Endothelial cell of umbilical vein (primary cell): ENCODE data around the gene GXYLT2. TPM values are rescaled to one million over a fixed set of nuclear protein-coding genes. Genes with fewer than 3 reads are reported as not detected.

Experiments used
- BruUV-seq: library from RNA; stranded (reverse); fragments of 400-500 nt; replicated peaks from 2 replicates; lab custom pipeline; 2021; lab: Mats Ljungman, UMichigan
- CTCF ChIA-PET: fragments of 300-600, 350-600 bp; sonication (Branson Sonifier 250); formaldehyde crosslinking; loops from one replicate; lab custom pipeline; 2021; ENCODE audit warnings: antibody characterized with exemption, inconsistent platforms; lab: Charles Lee
- POLR2A ChIA-PET: fragments of 300-600, 350-600 bp; sonication (Branson Sonifier 250); formaldehyde crosslinking; loops from one replicate; lab custom pipeline; 2021; ENCODE audit warnings: antibody characterized with exemption, inconsistent platforms; lab: Charles Lee
- DNase-seq: peaks from one replicate; pipeline ENCODE4 v3.0.0-alpha.2; 2011; ENCODE audit warnings: low read depth, low spot score
- FAIRE-seq: peaks from 2 replicates; lab custom pipeline; 2011; peaks lifted over from hg19 to GRCh38; lab: Jason Lieb, UNC
- H2AFZ ChIP-seq: 2 replicates; pipeline ENCODE4 v1.6.0; 2012; ENCODE audit warnings: low read depth, low read length, control low read depth, inconsistent platforms
- H3K27ac ChIP-seq: 2 replicates; pipeline ENCODE4 v1.5.1; 2011; ENCODE audit warnings: low read depth, mild to moderate bottlenecking, control low read depth, low read length, moderate library complexity; ENCODE audit not compliant: insufficient read depth
- H3K27me3 ChIP-seq, 2 experiments: 2 replicates each; pipeline versions ENCODE4 v1.6.0 to v1.6.1; 2011; ENCODE audit warnings: low read length in 2 of 2, mixed read lengths in 1 of 2; ENCODE audit not compliant: control insufficient read depth in 2 of 2, insufficient read depth in 2 of 2
- H3K36me3 ChIP-seq, 2 experiments: 2 replicates in 1 of 2; 3 replicates in 1 of 2; pipeline ENCODE4 v1.5.1; 2011; ENCODE audit warnings: low read length in 2 of 2, mild to moderate bottlenecking in 1 of 2, moderate library complexity in 1 of 2; ENCODE audit not compliant: control insufficient read depth in 2 of 2, insufficient read depth in 2 of 2; ENCODE audit errors: extremely low read depth in 1 of 2
- H3K4me1 ChIP-seq: 3 replicates; pipeline ENCODE4 v1.5.1; 2011; ENCODE audit warnings: mild to moderate bottlenecking, low read length; ENCODE audit not compliant: control insufficient read depth, insufficient read depth; ENCODE audit errors: extremely low read depth
- H3K4me2 ChIP-seq: 2 replicates; pipeline ENCODE4 v1.6.1; 2011; ENCODE audit warnings: low read length, control low read depth, mixed read lengths; ENCODE audit not compliant: insufficient read depth
- H3K4me3 ChIP-seq, 3 experiments: fragments of 200-600 bp in 1 of 3; sonication (generic), shearing (Covaris generic) in 1 of 3; replicated peaks in 1 of 3; 2 replicates each; pipeline ENCODE4 v1.5.1; 2011 to 2016; ENCODE audit warnings: control low read depth in 3 of 3, low read length in 3 of 3, mild to moderate bottlenecking in 2 of 3, inconsistent platforms in 1 of 3, low read depth in 1 of 3, moderate library complexity in 1 of 3; ENCODE audit not compliant: insufficient read depth in 1 of 3
- H3K79me2 ChIP-seq: 2 replicates; pipeline ENCODE4 v1.6.0; 2012; ENCODE audit warnings: low read length, inconsistent platforms; ENCODE audit not compliant: control insufficient read depth, insufficient read depth
- H3K9ac ChIP-seq: replicated peaks from 2 replicates; pipeline ENCODE3; 2011; ENCODE audit warnings: low read length, control low read depth; ENCODE audit not compliant: insufficient read depth; ENCODE audit errors: extremely low read depth
- H3K9me1 ChIP-seq: replicated peaks from 3 replicates; pipeline ENCODE4 v1.6.0; 2011; ENCODE audit warnings: mild to moderate bottlenecking, low read length; ENCODE audit not compliant: control insufficient read depth, insufficient read depth; ENCODE audit errors: extremely low read depth
- H3K9me3 ChIP-seq: replicated peaks from 2 replicates; pipeline ENCODE4 v1.5.1; 2012; ENCODE audit warnings: low read length, inconsistent platforms; ENCODE audit not compliant: control insufficient read depth, insufficient read depth
- H4K20me1 ChIP-seq: replicated peaks from 2 replicates; pipeline ENCODE3; 2011; ENCODE audit warnings: mild to moderate bottlenecking, low read length; ENCODE audit not compliant: control insufficient read depth, insufficient read depth; ENCODE audit errors: extremely low read depth
- CTCF ChIP-seq, 2 donors: IDR thresholded peaks; 1 replicate in 1 of 2; 2 replicates in 1 of 2; pipeline ENCODE4 v1.5.1; 2011; ENCODE audit warnings: low read length in 2 of 2, mild to moderate bottlenecking in 2 of 2, moderate library complexity in 2 of 2, control low read depth in 1 of 2, inconsistent platforms in 1 of 2, low read depth in 1 of 2; ENCODE audit not compliant: insufficient read depth in 1 of 2; ENCODE audit errors: extremely low read depth in 1 of 2
- EZH2 ChIP-seq: IDR thresholded peaks from 2 replicates; pipeline ENCODE4 v1.6.1; 2012; ENCODE audit warnings: borderline replicate concordance, low read depth, mild to moderate bottlenecking, moderate library complexity, low read length, inconsistent platforms; ENCODE audit not compliant: severe bottlenecking
- FOS ChIP-seq: IDR thresholded peaks from 2 replicates; pipeline ENCODE4 v1.6.1; 2011; ENCODE audit warnings: mild to moderate bottlenecking, low read length, moderate library complexity, borderline replicate concordance; ENCODE audit not compliant: insufficient read depth
- GATA2 ChIP-seq: IDR thresholded peaks from 2 replicates; pipeline ENCODE4 v1.7.0; 2011; ENCODE audit warnings: low read depth, mild to moderate bottlenecking, moderate library complexity, mixed read lengths, low read length; ENCODE audit not compliant: insufficient read length, insufficient read depth
- JUN ChIP-seq: IDR thresholded peaks from 2 replicates; pipeline ENCODE4 v1.6.1; 2011; ENCODE audit warnings: borderline replicate concordance, low read depth; ENCODE audit not compliant: insufficient read length, insufficient read depth
- MAX ChIP-seq: IDR thresholded peaks from 2 replicates; pipeline ENCODE4 v1.6.1; 2011; ENCODE audit not compliant: insufficient read depth, insufficient read length
- MYC ChIP-seq: IDR thresholded peaks from one replicate; pipeline ENCODE4 v1.6.1; 2011; ENCODE audit warnings: mild to moderate bottlenecking, low read depth, low read length
- POLR2A ChIP-seq: IDR thresholded peaks from 2 replicates; pipeline ENCODE4 v1.6.1; 2012; ENCODE audit warnings: low read depth, mild to moderate bottlenecking, control low read depth, low read length
- POLR2AphosphoS5 ChIP-seq: IDR thresholded peaks from 2 replicates; pipeline ENCODE4 v1.6.1; 2012; ENCODE audit warnings: low read depth, mild to moderate bottlenecking, control low read depth, low read length, moderate library complexity; ENCODE audit not compliant: insufficient read depth
- dilution Hi-C: fragments of 300-500 bp; cut with MboI; formaldehyde crosslinking; loops from one replicate; pipeline ENCODE4 v1.15.0; 2019; ENCODE audit warnings: low sequenced_read_pairs; ENCODE audit not compliant: extremely low pct_ligation_motif_present
- intact Hi-C: fragments of 100-400 bp; cut with micrococcal nuclease; formaldehyde crosslinking; loops from one replicate; pipeline ENCODE4 v1.10.0; 2022
- polyA plus RNA-seq, 4 experiments: library from polyadenylated mRNA; depleted of rRNA in 3 of 4; stranded (reverse) in 3 of 4; unstranded in 1 of 4; fragments of >200 nt; gene quantifications; 2 replicates each; pipeline versions ENCODE4 v1.2.1 to v1.2.3, GENCODE V29; 2011 to 2012; ENCODE audit warnings: missing spikeins in 1 of 4
- total RNA-seq: library from RNA; stranded (reverse); gene quantifications from 2 replicates; pipeline ENCODE4 v1.2.3, GENCODE V29; 2021

The GXYLT2 gene
- total and polyA plus RNA-seq, 2 donors (not counting 3 experiments of a cell fraction or from before 2014, with no cell fraction given), result 0.07 to 0.24 TPM

- Histone ChIP-seq H3K36me3 (no peaks in the 10 kb centered on the region), H2AFZ (no peak overlapping the region), H3K4me3 (no peak overlapping the region), H3K9ac (no peak overlapping the region), H3K27ac (no peak overlapping the region), H3K79me2 (no peaks in the 10 kb centered on the region), H3K4me2 (no peak overlapping the region), H3K27me3 (peaks cover 0 to 2% of the 10 kb centered on the region in 2 experiments), H3K9me3 (no peaks in the 10 kb centered on the region), H3K9me1 (no peaks in the 10 kb centered on the region), H3K4me1 (no peaks in the 10 kb centered on the region), H4K20me1 (no peaks in the 10 kb centered on the region)
- BruUV-seq, result no TSS peak
- TF ChIP-seq JUN (no peak), GATA2 (no peak), CTCF (IDR thresholded peaks at IDR 0.05; ENCODE audit: extremely low read depth in 1 of 2, insufficient read depth in 1 of 2, low read depth in 1 of 2, low read length in 2 of 2) (no peak), FOS (no peak), MAX (no peak), POLR2AphosphoS5 (no peak), EZH2 (no peak), POLR2A (no peak), MYC (no peak)
- no peak for DNase-seq
- ChIA-PET CTCF (no interaction called here), POLR2A (no interaction called here)
- intact Hi-C loops (loop anchor here (10.0 kb wide), 1 partner anchor 533 kb away; no protein-coding TSS in a partner anchor), dilution Hi-C loops (no loop called here)
- FAIRE-seq, result no peak
Measured at GRCh38 chr3:72901840-72902239, 14.0 kb downstream of the GXYLT2 start.
